Caco-2 (cell line): ENCODE measurements around the gene PLXNA2. TPM values are rescaled to one million over a fixed set of nuclear protein-coding genes. Genes with fewer than 3 reads are reported as not detected.

Experiments
- BruUV-seq: library from RNA; stranded (reverse); fragments of 400-500 nt; replicated peaks from 2 replicates; lab custom pipeline; 2021; lab: Mats Ljungman, UMichigan
- CTCF ChIA-PET: fragments of 300-600 bp; sonication (Branson Sonifier 250); formaldehyde crosslinking; loops from one replicate; lab custom pipeline; 2022; ENCODE audit warnings: antibody characterized with exemption; lab: Charles Lee
- POLR2A ChIA-PET: fragments of 300-600 bp; sonication (Branson Sonifier 250); formaldehyde crosslinking; loops from one replicate; lab custom pipeline; 2022; ENCODE audit warnings: antibody characterized with exemption; lab: Charles Lee
- DNase-seq, 2 experiments: peaks; one replicate each; pipeline versions ENCODE4 v3.0.0 to v3.0.0-alpha.2; 2020 to 2022
- H3K27me3 ChIP-seq: replicated peaks from 2 replicates; pipeline ENCODE4 v1.6.0; 2011; ENCODE audit warnings: low read length; ENCODE audit not compliant: control insufficient read depth, insufficient read depth
- H3K36me3 ChIP-seq: 2 replicates; pipeline ENCODE4 v1.5.1; 2011; ENCODE audit warnings: low read length; ENCODE audit not compliant: control insufficient read depth, insufficient read depth
- H3K4me1 ChIP-seq: fragments of 250-450 bp; sonication (Bioruptor Pico); 2 replicates; pipeline ENCODE4 v1.5.1; 2020; ENCODE audit warnings: mild to moderate bottlenecking
- H3K4me3 ChIP-seq: 2 replicates; pipeline ENCODE4 v1.5.1; 2011; ENCODE audit warnings: low read depth, mild to moderate bottlenecking, control low read depth, low read length
- H3K9me3 ChIP-seq: fragments of 250-450 bp; sonication (Bioruptor Pico); 2 replicates; pipeline ENCODE4 v1.5.1; 2020; ENCODE audit warnings: mild to moderate bottlenecking, moderate library complexity
- H3K27ac Mint-ChIP-seq: one replicate; pipeline ENCODE4 v1.8.0; 2022; ENCODE audit warnings: mixed read lengths; ENCODE audit not compliant: unreplicated experiment
- H3K27me3 Mint-ChIP-seq: one replicate; pipeline ENCODE4 v1.8.0; 2022; ENCODE audit warnings: mixed read lengths; ENCODE audit not compliant: insufficient read depth, unreplicated experiment
- H3K36me3 Mint-ChIP-seq: one replicate; pipeline ENCODE4 v1.8.0; 2022; ENCODE audit warnings: mild to moderate bottlenecking, mixed read lengths; ENCODE audit not compliant: insufficient read depth, unreplicated experiment
- H3K4me1 Mint-ChIP-seq: one replicate; pipeline ENCODE4 v1.8.0; 2022; ENCODE audit warnings: low read depth, mixed read lengths; ENCODE audit not compliant: unreplicated experiment
- H3K4me3 Mint-ChIP-seq: one replicate; pipeline ENCODE4 v1.8.0; 2022; ENCODE audit warnings: mild to moderate bottlenecking, moderate library complexity, mixed read lengths; ENCODE audit not compliant: unreplicated experiment
- H3K9me3 Mint-ChIP-seq: one replicate; pipeline ENCODE4 v1.8.0; 2022; ENCODE audit warnings: mixed read lengths; ENCODE audit not compliant: unreplicated experiment
- intact Hi-C: fragments of 100-400 bp; cut with micrococcal nuclease; formaldehyde crosslinking; loops from one replicate; pipeline ENCODE4 v1.10.0; 2022; ENCODE audit not compliant: unreplicated experiment
- total RNA-seq: library from RNA; stranded (reverse); gene quantifications from 2 replicates; pipeline ENCODE4 v1.2.3, GENCODE V29; 2022
- TF ChIP-seq, protein P1 (sequence below), 2 experiments: fragments of 200-600 bp in 1 of 2; IDR thresholded peaks; 1 replicate in 1 of 2; 2 replicates in 1 of 2; pipeline versions ENCODE4 v1.5.1 to v1.8.0; 2011 to 2022; ENCODE audit warnings: antibody characterized with exemption in 1 of 2, control low read depth in 1 of 2, inconsistent platforms in 1 of 2, low read depth in 1 of 2, low read length in 1 of 2, mild to moderate bottlenecking in 1 of 2, moderate library complexity in 1 of 2; ENCODE audit not compliant: insufficient read depth in 1 of 2, severe bottlenecking in 1 of 2, unreplicated experiment in 1 of 2

The PLXNA2 gene
- total RNA-seq, 1 experiment from 2014 or later = 3.2 TPM

DNA sequence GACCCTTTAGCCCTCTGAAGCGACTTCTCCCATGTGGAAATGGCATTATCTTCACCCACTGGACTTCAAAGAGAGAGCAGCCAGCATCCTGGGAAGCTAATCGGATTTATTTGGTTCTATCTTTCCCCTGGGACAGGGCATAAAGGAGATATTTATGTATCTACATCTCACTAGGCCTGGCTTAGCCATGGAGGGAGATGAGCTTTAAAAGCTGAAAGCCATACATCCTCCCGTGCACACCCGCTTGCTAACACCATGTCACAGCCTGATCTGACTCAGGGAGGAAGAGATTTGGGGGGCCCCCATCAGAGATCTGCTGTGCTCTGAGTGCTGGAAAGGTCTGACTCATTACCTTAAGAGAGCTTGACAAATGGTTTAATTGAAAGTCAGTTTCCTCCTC is 155.9 kb downstream of the PLXNA2 start:
- no peak for DNase-seq
- CTCF ChIA-PET = interaction anchor here (0.9 kb wide), 1 partner anchor 192 kb away, joined by 3 read pairs; no protein-coding TSS in a partner anchor
- no TSS peak for BruUV-seq
- Histone ChIP-seq H3K4me1 (no peaks in the 10 kb centered on the region), H3K4me3 (no peak overlapping the region), H3K36me3 (no peaks in the 10 kb centered on the region), H3K9me3 (no peaks in the 10 kb centered on the region), H3K27me3 (no peaks in the 10 kb centered on the region; the same call in 1 of the 2 replicates)
- TF ChIP-seq, protein P1, sequence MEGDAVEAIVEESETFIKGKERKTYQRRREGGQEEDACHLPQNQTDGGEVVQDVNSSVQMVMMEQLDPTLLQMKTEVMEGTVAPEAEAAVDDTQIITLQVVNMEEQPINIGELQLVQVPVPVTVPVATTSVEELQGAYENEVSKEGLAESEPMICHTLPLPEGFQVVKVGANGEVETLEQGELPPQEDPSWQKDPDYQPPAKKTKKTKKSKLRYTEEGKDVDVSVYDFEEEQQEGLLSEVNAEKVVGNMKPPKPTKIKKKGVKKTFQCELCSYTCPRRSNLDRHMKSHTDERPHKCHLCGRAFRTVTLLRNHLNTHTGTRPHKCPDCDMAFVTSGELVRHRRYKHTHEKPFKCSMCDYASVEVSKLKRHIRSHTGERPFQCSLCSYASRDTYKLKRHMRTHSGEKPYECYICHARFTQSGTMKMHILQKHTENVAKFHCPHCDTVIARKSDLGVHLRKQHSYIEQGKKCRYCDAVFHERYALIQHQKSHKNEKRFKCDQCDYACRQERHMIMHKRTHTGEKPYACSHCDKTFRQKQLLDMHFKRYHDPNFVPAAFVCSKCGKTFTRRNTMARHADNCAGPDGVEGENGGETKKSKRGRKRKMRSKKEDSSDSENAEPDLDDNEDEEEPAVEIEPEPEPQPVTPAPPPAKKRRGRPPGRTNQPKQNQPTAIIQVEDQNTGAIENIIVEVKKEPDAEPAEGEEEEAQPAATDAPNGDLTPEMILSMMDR (IDR thresholded peaks at IDR 0.05; ENCODE audit: insufficient read depth in 1 of 2, low read depth in 1 of 2, low read length in 1 of 2, severe bottlenecking in 1 of 2, unreplicated experiment in 1 of 2) = no peak
- POLR2A ChIA-PET = no interaction called here
- Mint-ChIP-seq H3K27me3 (peaks cover 2% of the 10 kb centered on the region), H3K4me1 (no peaks in the 10 kb centered on the region), H3K4me3 (no peak overlapping the region), H3K27ac (no peak overlapping the region), H3K36me3 (no peaks in the 10 kb centered on the region), H3K9me3 (no peaks in the 10 kb centered on the region)
- intact Hi-C loops = no loop called here

GRCh38 chr1:208085655-208086515 is 158.3 kb downstream of the PLXNA2 start:
- no peaks in the 10 kb centered on the region for H3K36me3 Mint-ChIP-seq
- ChIA-PET CTCF (interaction anchor here (0.6 to 0.8 kb wide), 3 partner anchors 64 to 105 kb away, joined by 3 to 5 read pairs (median 3); no protein-coding TSS in a partner anchor), POLR2A (no interaction called here)
- no peak overlapping the region for H3K4me3 Mint-ChIP-seq
- no peaks in the 10 kb centered on the region; the same call in 1 of the 2 replicates for H3K27me3 ChIP-seq
- no peaks in the 10 kb centered on the region for H3K9me3 ChIP-seq
- TF ChIP-seq, protein P1 (IDR thresholded peaks at IDR 0.05; ENCODE audit: insufficient read depth in 1 of 2, low read depth in 1 of 2, low read length in 1 of 2, severe bottlenecking in 1 of 2, unreplicated experiment in 1 of 2) = no peak
- no peaks in the 10 kb centered on the region for H3K4me1 Mint-ChIP-seq
- intact Hi-C loops = no loop called here
- H3K27me3 Mint-ChIP-seq = peaks cover 4% of the 10 kb centered on the region
- DNase-seq = no peak
- no peaks in the 10 kb centered on the region for H3K4me1 ChIP-seq
- H3K27ac Mint-ChIP-seq = no peak overlapping the region
- no peaks in the 10 kb centered on the region for H3K36me3 ChIP-seq
- no peak overlapping the region for H3K4me3 ChIP-seq
- H3K9me3 Mint-ChIP-seq = no peaks in the 10 kb centered on the region
- no TSS peak for BruUV-seq

- Mint-ChIP-seq H3K27ac (no peak overlapping the region), H3K36me3 (no peaks in the 10 kb centered on the region), H3K9me3 (no peaks in the 10 kb centered on the region), H3K4me1 (no peaks in the 10 kb centered on the region), H3K4me3 (no peak overlapping the region), H3K27me3 (peaks cover 4% of the 10 kb centered on the region)
- CTCF ChIA-PET = interaction anchor here (0.6 to 0.7 kb wide), 2 partner anchors 83 to 106 kb away, joined by 3 to 5 read pairs; no protein-coding TSS in a partner anchor
- Histone ChIP-seq H3K36me3 (no peaks in the 10 kb centered on the region), H3K27me3 (no peaks in the 10 kb centered on the region; the same call in 1 of the 2 replicates), H3K4me3 (no peak overlapping the region), H3K4me1 (no peaks in the 10 kb centered on the region), H3K9me3 (no peaks in the 10 kb centered on the region)
- TF ChIP-seq, protein P1 (IDR thresholded peaks at IDR 0.05; ENCODE audit: insufficient read depth in 1 of 2, low read depth in 1 of 2, low read length in 1 of 2, severe bottlenecking in 1 of 2, unreplicated experiment in 1 of 2) = no peak
- intact Hi-C loops = no loop called here
- POLR2A ChIA-PET = no interaction called here
- no TSS peak for BruUV-seq
- no peak for DNase-seq
Observed at GRCh38 chr1:208084764-208085163, 159.4 kb downstream of the PLXNA2 start.
